IMR-90 (cell line): ENCODE results near the gene GPR84. TPM values are rescaled to one million over a fixed set of nuclear protein-coding genes. Genes with fewer than 3 reads are reported as not detected.

ENCODE experiments used
- ATAC-seq: fragments of 200-7000 bp; cut with Tn5 transposase; 2 replicates; pipeline ENCODE4 v1.9.1; 2020; ENCODE audit warnings: low read depth, mild to moderate bottlenecking, moderate library complexity
- BruUV-seq: library from RNA; stranded (reverse); fragments of 400-500 nt; replicated peaks from 2 replicates; lab custom pipeline; 2021; lab: Mats Ljungman, UMichigan
- CTCF ChIA-PET: fragments of 300-600 bp; formaldehyde crosslinking; extraction: SDS; loops from one replicate; lab custom pipeline; 2021; ENCODE audit warnings: antibody characterized with exemption; lab: Yijun Ruan, JAX
- POLR2A ChIA-PET: fragments of 300-600 bp; sonication (Branson Sonifier 250); formaldehyde crosslinking; loops from one replicate; lab custom pipeline; 2022; ENCODE audit warnings: antibody characterized with exemption; ENCODE audit not compliant: unreplicated experiment; lab: Charles Lee
- DNase-seq: peaks from one replicate; pipeline ENCODE4 v3.0.0; 2013
- H2AFZ ChIP-seq: replicated peaks from 2 replicates; pipeline ENCODE3; 2013; ENCODE audit warnings: low read length, mild to moderate bottlenecking; ENCODE audit not compliant: poor library complexity
- H2AK5ac ChIP-seq: 2 replicates; pipeline ENCODE4 v1.6.1; 2013; ENCODE audit warnings: low read depth, low read length, inconsistent platforms
- H2AK9ac ChIP-seq: replicated peaks from 2 replicates; pipeline ENCODE3; 2013; ENCODE audit warnings: mild to moderate bottlenecking, low read depth, low read length, moderate library complexity; ENCODE audit not compliant: poor library complexity
- H2BK120ac ChIP-seq: 2 replicates; pipeline ENCODE4 v1.6.1; 2013; ENCODE audit warnings: low read depth, low read length, inconsistent platforms
- H2BK15ac ChIP-seq: 3 replicates; pipeline ENCODE4 v1.6.1; 2013; ENCODE audit warnings: low read depth, low read length, inconsistent platforms
- H2BK20ac ChIP-seq: 2 replicates; pipeline ENCODE4 v1.6.1; 2013; ENCODE audit warnings: low read depth, mild to moderate bottlenecking, inconsistent platforms, low read length, moderate library complexity
- H2BK5ac ChIP-seq: 2 replicates; pipeline ENCODE4 v1.6.1; 2013; ENCODE audit warnings: mild to moderate bottlenecking, low read depth, low read length, inconsistent platforms; ENCODE audit not compliant: poor library complexity, severe bottlenecking
- H3K14ac ChIP-seq: replicated peaks from 2 replicates; pipeline ENCODE4 v1.6.1; 2013; ENCODE audit warnings: low read depth, low read length, inconsistent platforms
- H3K18ac ChIP-seq: 2 replicates; pipeline ENCODE4 v1.6.1; 2013; ENCODE audit warnings: low read depth, low read length, control low read depth
- H3K23ac ChIP-seq: 2 replicates; pipeline ENCODE4 v1.6.1; 2013; ENCODE audit warnings: low read depth, low read length, inconsistent platforms
- H3K27ac ChIP-seq: 2 replicates; pipeline ENCODE4 v1.5.1; 2013; ENCODE audit warnings: mild to moderate bottlenecking, control low read depth, low read length; ENCODE audit not compliant: insufficient read depth
- H3K27me3 ChIP-seq: 2 replicates; pipeline ENCODE4 v1.6.1; 2013; ENCODE audit warnings: low read length; ENCODE audit not compliant: control insufficient read depth, insufficient read depth
- H3K36me3 ChIP-seq: 2 replicates; pipeline ENCODE4 v1.6.1; 2013; ENCODE audit warnings: low read length, mixed read lengths; ENCODE audit not compliant: control insufficient read depth, insufficient read depth
- H3K4ac ChIP-seq: 2 replicates; pipeline ENCODE4 v1.6.1; 2013; ENCODE audit warnings: low read depth, low read length, inconsistent platforms
- H3K4me1 ChIP-seq: 2 replicates; pipeline ENCODE4 v1.6.1; 2013; ENCODE audit warnings: low read length, mixed read lengths; ENCODE audit not compliant: control insufficient read depth, insufficient read depth
- H3K4me2 ChIP-seq: 2 replicates; pipeline ENCODE4 v1.6.1; 2013; ENCODE audit warnings: low read depth, mild to moderate bottlenecking, control low read depth, low read length, moderate library complexity
- H3K4me3 ChIP-seq: 2 replicates; pipeline ENCODE4 v1.5.1; 2013; ENCODE audit warnings: low read depth, mild to moderate bottlenecking, control low read depth, low read length, moderate library complexity; ENCODE audit not compliant: insufficient read depth
- H3K56ac ChIP-seq: 2 replicates; pipeline ENCODE4 v1.6.1; 2013; ENCODE audit warnings: low read length, inconsistent platforms; ENCODE audit not compliant: insufficient read depth; ENCODE audit errors: extremely low read depth
- H3K79me1 ChIP-seq, 2 experiments: 2 replicates each; pipeline ENCODE4 v1.6.1; 2013; ENCODE audit warnings: low read length in 2 of 2, inconsistent platforms in 1 of 2, low read depth in 1 of 2
- H3K9ac ChIP-seq: 2 replicates; pipeline ENCODE4 v1.6.1; 2013; ENCODE audit warnings: low read depth, low read length, control low read depth
- H3K9me1 ChIP-seq: 2 replicates; pipeline ENCODE4 v1.6.1; 2013; ENCODE audit warnings: low read length, inconsistent platforms; ENCODE audit not compliant: insufficient read depth
- H3K9me3 ChIP-seq: 2 replicates; pipeline ENCODE4 v1.6.1; 2013; ENCODE audit warnings: low read length; ENCODE audit not compliant: control insufficient read depth, insufficient read depth
- H4K20me1 ChIP-seq: 2 replicates; pipeline ENCODE4 v1.6.1; 2013; ENCODE audit warnings: low read length, inconsistent platforms; ENCODE audit not compliant: insufficient read depth
- H4K5ac ChIP-seq: 2 replicates; pipeline ENCODE4 v1.6.1; 2013; ENCODE audit warnings: mild to moderate bottlenecking, low read depth, low read length, control low read depth
- H4K8ac ChIP-seq, 2 experiments: 2 replicates each; pipeline ENCODE4 v1.6.1; 2013; ENCODE audit warnings: low read depth in 2 of 2, low read length in 2 of 2, control low read depth in 1 of 2, inconsistent platforms in 1 of 2
- H4K91ac ChIP-seq: 2 replicates; pipeline ENCODE4 v1.6.1; 2013; ENCODE audit warnings: low read depth, low read length, inconsistent platforms; ENCODE audit not compliant: insufficient read depth
- BHLHE40 ChIP-seq: fragments of 150-350 bp; IDR thresholded peaks from 2 replicates; pipeline ENCODE4 v1.6.1; 2016; ENCODE audit warnings: mild to moderate bottlenecking, low read depth, low read length
- CEBPB ChIP-seq: IDR thresholded peaks from 2 replicates; pipeline ENCODE4 v1.6.1; 2012; ENCODE audit warnings: low read depth, low read length, improper control_type of control experiment
- CHD1 ChIP-seq: IDR thresholded peaks from 2 replicates; pipeline ENCODE4 v1.6.1; 2012; ENCODE audit warnings: low read depth, low read length, improper control_type of control experiment
- CTCF ChIP-seq: conservative IDR thresholded peaks from 2 replicates; pipeline ENCODE4 v1.5.1; 2012; ENCODE audit warnings: mild to moderate bottlenecking, low read depth, low read length, improper control_type of control experiment
- ELK1 ChIP-seq: fragments of 150-350 bp; IDR thresholded peaks from 2 replicates; pipeline ENCODE4 v1.6.1; 2016; ENCODE audit warnings: low read depth, mild to moderate bottlenecking, low read length, moderate library complexity, borderline replicate concordance
- FOS ChIP-seq: fragments of 150-350 bp; IDR thresholded peaks from 2 replicates; pipeline ENCODE4 v1.6.1; 2016; ENCODE audit warnings: low read depth, low read length
- MAFK ChIP-seq: IDR thresholded peaks from 2 replicates; pipeline ENCODE4 v1.6.1; 2012; ENCODE audit warnings: low read depth, low read length, improper control_type of control experiment
- MAZ ChIP-seq: IDR thresholded peaks from 2 replicates; pipeline ENCODE4 v1.6.1; 2012; ENCODE audit warnings: low read depth, mild to moderate bottlenecking, low read length, improper control_type of control experiment, moderate library complexity, borderline replicate concordance
- MXI1 ChIP-seq: IDR thresholded peaks from 2 replicates; pipeline ENCODE4 v1.6.1; 2012; ENCODE audit warnings: low read depth, mild to moderate bottlenecking, low read length, moderate library complexity, borderline replicate concordance
- NFE2L2 ChIP-seq: fragments of 150-350 bp; IDR thresholded peaks from 2 replicates; pipeline ENCODE4 v1.6.1; 2016; ENCODE audit warnings: low read depth, mild to moderate bottlenecking, low read length
- POLR2A ChIP-seq: IDR thresholded peaks from 2 replicates; pipeline ENCODE4 v1.6.1; 2012; ENCODE audit warnings: mild to moderate bottlenecking, low read depth, low read length
- RAD21 ChIP-seq: IDR thresholded peaks from 2 replicates; pipeline ENCODE4 v1.6.1; 2012; ENCODE audit warnings: low read length, improper control_type of control experiment
- RCOR1 ChIP-seq: IDR thresholded peaks from 2 replicates; pipeline ENCODE4 v1.6.1; 2012; ENCODE audit warnings: mild to moderate bottlenecking, low read length, improper control_type of control experiment; ENCODE audit not compliant: insufficient replicate concordance
- RFX5 ChIP-seq: IDR thresholded peaks from 2 replicates; pipeline ENCODE4 v1.8.0; 2012; ENCODE audit warnings: low read depth, mild to moderate bottlenecking, low read length, moderate library complexity
- SMC3 ChIP-seq: fragments of 150-350 bp; IDR thresholded peaks from 2 replicates; pipeline ENCODE4 v1.6.1; 2016; ENCODE audit warnings: low read depth, mild to moderate bottlenecking, antibody characterized with exemption, low read length, moderate library complexity
- USF2 ChIP-seq: fragments of 150-350 bp; IDR thresholded peaks from 2 replicates; pipeline ENCODE4 v1.6.1; 2017; ENCODE audit warnings: mild to moderate bottlenecking, antibody characterized with exemption, low read length, low read depth
- WGBS, 2 experiments: methylation state at CpG; one replicate each; pipeline versions ENCODE4 v1.1.5 to v1.1.7; 2013; ENCODE audit warnings: missing lambda C conversion rate in 2 of 2; ENCODE audit not compliant: insufficient read length in 1 of 2; ENCODE audit errors: extremely low coverage in 2 of 2; 5-methylcytosine and 5-hydroxymethylcytosine counted together
- dilution Hi-C: fragments of 300-500 bp; cut with HindIII; formaldehyde crosslinking; loops from one replicate; pipeline ENCODE4 v1.14.3; 2018; ENCODE audit warnings: low sequenced_read_pairs; ENCODE audit not compliant: unreplicated experiment
- in situ Hi-C: fragments of 300-500 bp; cut with MboI; formaldehyde crosslinking; loops from 3 replicates; pipeline ENCODE4 v1.14.3; 2019; ENCODE audit warnings: low sequenced_read_pairs, inconsistent platforms, mixed read lengths
- intact Hi-C: fragments of 100-400 bp; cut with micrococcal nuclease; formaldehyde crosslinking; loops from 2 replicates; pipeline ENCODE4 v1.10.0; 2022
- polyA plus RNA-seq, 3 experiments: library from polyadenylated mRNA; depleted of rRNA; stranded (reverse); fragments of >200 nt; gene quantifications; 2 replicates each; pipeline ENCODE4 v1.2.3, GENCODE V29; 2012; ENCODE audit warnings: low replicate concordance in 1 of 3
- total RNA-seq: library from RNA; depleted of rRNA; stranded (reverse); fragments of >200 nt; gene quantifications from 2 replicates; pipeline ENCODE4 v1.2.3, GENCODE V29; 2012

Gene GPR84
- total and polyA plus RNA-seq, 2 of the 4 experiments (the other 2 are of a cell fraction): not detected

GRCh38 chr12:54372113-54372806 is 8.0 kb upstream of the GPR84 start:
- BruUV-seq: no TSS peak
- POLR2A ChIA-PET: no interaction called here

More at GRCh38 chr12:54372113-54372806, 8.0 kb upstream of the GPR84 start:
- no peak overlapping the region for H3K14ac ChIP-seq
- H4K91ac ChIP-seq: no peak overlapping the region
- H3K27ac ChIP-seq: no peak overlapping the region
- H2BK15ac ChIP-seq: no peak overlapping the region
- no peak overlapping the region for H3K23ac ChIP-seq
- H4K20me1 ChIP-seq: no peaks in the 10 kb centered on the region
- H3K79me1 ChIP-seq: no peaks in the 10 kb centered on the region
- no peak overlapping the region for H3K4me2 ChIP-seq
- ATAC-seq (no peak), DNase-seq (no peak)
- no peak overlapping the region for H2BK5ac ChIP-seq
- no peak overlapping the region for H2BK120ac ChIP-seq
- in situ Hi-C loops: loop anchor here (10.0 kb wide), 1 partner anchor 377 kb away; no protein-coding TSS in a partner anchor
- H3K9me1 ChIP-seq: no peaks in the 10 kb centered on the region; the same call in 1 of the 2 replicates
- H3K56ac ChIP-seq: no peak overlapping the region
- peaks cover 1% of the 10 kb centered on the region; the same call in 1 of the 2 replicates for H3K36me3 ChIP-seq
- dilution Hi-C loops: no loop called here
- peaks cover 10% of the 10 kb centered on the region; the same call in 1 of the 2 replicates for H3K4me1 ChIP-seq
- no peaks in the 10 kb centered on the region for H3K9me3 ChIP-seq
- no peak overlapping the region for H4K5ac ChIP-seq
- H3K9ac ChIP-seq: no peak overlapping the region
- H2AK5ac ChIP-seq: no peak overlapping the region
- WGBS, 2 experiments: no CpG with 5 or more reads among the region's 8 CpGs
- intact Hi-C loops: no loop called here
- H2AFZ ChIP-seq: peak overlapping the region; percentile 16
- TF ChIP-seq NFE2L2 (no peak), CTCF (no peak), CHD1 (no peak), CEBPB (no peak), MAZ (no peak), FOS (no peak), POLR2A (no peak), RFX5 (no peak), USF2 (no peak), RAD21 (no peak), RCOR1 (no peak), SMC3 (no peak), BHLHE40 (no peak), MAFK (no peak), ELK1 (no peak), MXI1 (no peak)
- H3K4ac ChIP-seq: no peak overlapping the region
- no peak overlapping the region for H3K18ac ChIP-seq
- H3K4me3 ChIP-seq: no peak overlapping the region
- H4K8ac ChIP-seq: no peak overlapping the region
- no peaks in the 10 kb centered on the region for H3K27me3 ChIP-seq
- no peak overlapping the region for H2BK20ac ChIP-seq
- CTCF ChIA-PET: no interaction called here
- no peak overlapping the region for H2AK9ac ChIP-seq
